Activated CD8-positive, alpha-beta memory T cell treated with anti-CD3 and anti-CD28 coated beads for 48 hours (primary cell): ENCODE measurements around the gene DNAI1.
"Not testable (repeated sequence)": the region's sequence is repeated elsewhere in the genome, so short reads cannot be mapped to it uniquely, and the experiment has no call there.

Experiments used
- DNase-seq, 3 experiments: peaks; one replicate each; pipeline ENCODE4 v3.0.0-alpha.2; 2020; ENCODE audit warnings: low read depth in 2 of 3, low spot score in 2 of 3

DNAI1 gene

DNA sequence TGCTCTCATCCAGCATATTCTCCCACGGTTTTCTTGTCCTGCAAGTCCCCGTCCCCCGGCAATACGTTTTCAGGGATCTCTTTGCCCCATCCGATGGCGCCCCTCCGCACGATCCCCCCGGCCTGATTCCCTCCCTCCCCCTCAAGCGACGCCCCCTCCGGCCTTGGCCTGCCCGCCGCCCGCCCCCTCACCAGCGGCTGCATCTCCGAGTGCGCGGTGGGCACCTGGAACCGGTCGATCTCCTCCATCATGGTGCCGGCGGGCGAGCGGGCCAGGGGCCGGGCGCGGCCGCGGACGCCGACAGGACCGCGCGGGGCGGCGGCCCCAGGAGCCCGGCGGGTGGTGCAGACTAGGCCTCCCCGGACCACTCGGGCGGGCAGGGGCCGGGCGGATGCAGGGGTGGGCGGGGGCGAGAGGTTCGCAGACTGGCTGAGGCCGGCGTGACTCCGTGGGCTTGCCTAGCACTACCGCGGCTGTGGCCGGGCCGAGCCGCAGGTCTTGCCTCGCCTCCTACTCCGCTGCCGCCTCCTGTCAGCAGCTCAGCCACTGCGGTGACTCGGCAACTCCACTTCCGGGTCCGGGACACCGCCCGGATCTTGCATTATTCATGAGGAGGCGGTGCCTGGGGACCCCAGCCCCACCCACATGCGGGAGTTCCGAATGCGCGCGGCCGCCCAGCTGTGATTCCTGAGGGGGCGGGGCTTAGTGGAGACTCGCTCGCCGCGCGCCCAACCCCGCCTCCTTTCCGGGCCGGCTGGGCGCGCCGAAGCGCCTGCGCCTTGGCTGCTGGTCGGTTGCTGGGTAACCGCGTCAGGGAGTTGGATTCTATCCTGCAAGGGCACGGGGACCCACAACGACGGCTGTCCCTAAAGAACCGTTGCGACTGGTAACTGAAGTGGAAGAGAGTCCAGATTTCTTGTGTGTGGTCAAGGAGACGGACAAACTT, at the start of gene DNAI1, which contains the start of gene FAM219A:
DNAI1 (plus strand) TSS at position 793 of the 946 bp plus-strand sequence. CDS start 201 bp downstream, outside the sequence.
FAM219A (minus strand) TSS at position 558 of the 946 bp plus-strand sequence; CDS start at position 251, 307 bp downstream.
- DNase-seq, result peak; percentile 87 to 98 (median 92)

DNA sequence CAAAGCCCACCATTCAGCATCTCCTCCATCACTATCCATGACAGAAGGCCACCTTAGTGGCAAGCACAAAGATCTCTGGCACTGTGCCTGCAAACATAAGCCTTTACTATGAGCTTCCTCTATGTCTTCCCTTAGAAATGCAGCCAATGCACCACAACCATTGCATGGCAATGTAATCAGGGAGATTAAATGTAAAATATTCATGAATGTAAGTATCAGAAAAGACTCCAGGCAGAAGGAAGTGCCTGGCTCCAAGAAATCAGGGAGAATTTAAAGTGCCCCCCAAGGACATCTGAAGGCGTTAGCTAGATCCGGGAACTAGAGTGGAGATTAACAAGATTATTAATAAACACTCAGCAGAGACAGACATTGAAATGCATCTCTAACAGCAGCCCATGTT, 49.5 kb upstream of the DNAI1 start:
- DNase-seq, result no peak

DNA sequence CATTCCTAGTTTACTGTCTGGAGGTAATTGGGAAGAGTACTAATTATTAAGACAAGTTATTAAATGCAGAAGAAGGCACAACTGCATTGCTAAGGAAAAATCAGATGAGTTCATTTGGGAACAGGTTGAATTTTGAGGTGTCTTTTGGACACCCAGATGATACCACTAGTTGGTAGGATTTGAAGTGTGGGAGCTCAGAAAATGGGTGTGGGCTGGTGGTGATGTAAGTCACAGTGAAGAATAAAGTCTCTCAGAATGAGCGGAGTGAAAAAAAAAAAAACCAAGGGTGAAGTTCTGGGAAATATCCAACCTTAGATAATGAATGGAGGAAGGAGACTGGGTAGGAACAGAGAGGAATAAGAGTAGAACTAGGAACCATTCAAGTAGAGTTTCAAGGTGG, 46.3 kb upstream of the DNAI1 start:
- no peak for DNase-seq

DNA sequence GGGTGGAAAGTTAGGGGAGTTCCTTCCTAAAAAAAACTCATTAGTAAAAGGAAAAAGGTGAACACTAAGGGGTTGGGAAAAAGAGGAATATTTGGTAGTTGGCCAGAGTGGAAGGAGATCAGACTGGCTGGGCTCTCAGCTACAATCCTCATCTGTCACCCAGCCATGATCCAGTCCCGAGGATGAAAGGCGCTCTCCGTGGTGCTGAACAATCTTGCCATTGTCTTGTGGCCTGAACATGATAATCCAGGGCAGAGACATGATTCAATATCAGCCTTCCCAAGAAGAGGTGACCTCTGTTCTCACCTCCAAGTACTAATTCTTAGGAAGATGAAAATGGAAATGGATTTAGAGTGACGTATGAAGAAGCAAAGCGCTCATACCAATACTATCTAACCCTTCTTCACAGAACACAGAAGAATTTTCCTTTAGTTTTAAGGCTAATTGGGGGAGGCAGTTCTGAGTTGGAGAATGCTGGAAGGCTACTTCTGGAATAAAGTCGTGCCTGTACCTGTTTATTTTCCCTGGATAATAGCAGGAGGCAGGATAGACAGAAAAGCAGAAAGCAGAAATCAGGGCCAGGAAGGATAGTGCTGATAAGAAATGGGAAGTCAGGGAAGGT, 45.3 kb upstream of the DNAI1 start:
- no peak for DNase-seq

DNA sequence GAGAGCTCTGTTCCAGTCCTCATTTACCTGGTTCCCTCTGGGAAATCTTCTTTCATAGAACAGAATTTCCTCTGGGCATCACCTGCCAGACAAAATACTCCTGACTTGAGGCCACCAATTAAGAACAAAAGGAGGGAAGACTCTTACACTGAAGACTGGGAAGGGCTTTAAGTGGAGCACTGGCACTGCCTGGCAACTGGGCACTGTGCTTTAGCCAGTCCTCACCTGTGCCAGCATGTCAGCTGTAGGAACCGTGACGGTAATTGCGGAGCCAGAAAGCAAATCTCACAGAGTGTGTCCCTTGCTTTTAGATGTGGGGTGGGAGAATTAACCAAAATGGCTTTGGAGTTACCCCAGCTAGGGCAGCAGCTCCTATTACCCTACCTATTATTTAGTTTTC, 40.9 kb upstream of the DNAI1 start:
- DNase-seq, result no peak

DNA sequence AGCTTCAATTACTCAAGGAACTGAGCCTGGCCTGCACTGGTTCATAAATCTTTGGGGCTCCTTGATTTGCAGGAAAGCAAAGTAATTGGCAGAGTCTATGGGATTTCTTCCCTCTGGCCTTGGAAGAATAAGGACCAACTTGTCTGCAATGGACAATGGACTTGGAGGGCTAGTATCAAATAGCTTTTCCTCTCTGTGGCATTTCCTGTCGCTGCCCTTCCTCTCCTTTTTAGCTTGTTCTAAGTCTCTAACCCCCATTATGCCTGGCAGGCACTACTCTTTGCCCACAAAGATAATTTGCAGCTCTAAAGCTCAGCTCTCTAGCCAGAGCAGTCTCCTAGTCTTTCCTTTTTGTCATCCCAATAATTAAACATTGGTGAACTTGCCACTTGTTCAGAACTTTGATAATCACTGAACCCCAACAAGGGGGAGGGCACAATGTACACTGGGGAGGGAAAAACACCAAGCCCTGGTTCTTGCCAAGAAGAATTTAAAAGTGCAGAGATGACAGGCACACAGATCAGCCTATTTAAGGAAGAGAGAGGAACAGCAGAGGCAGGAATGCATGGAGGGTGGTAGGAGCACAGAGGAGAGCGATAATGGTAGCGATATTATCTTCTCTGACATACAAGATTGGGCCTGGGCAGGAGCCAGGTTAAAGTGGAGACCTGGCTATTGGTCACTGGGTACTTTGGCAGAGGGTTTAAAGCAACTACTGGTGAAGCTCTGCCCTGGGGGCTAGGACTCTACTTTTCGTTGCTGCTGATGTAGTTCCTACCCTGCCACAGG, 38.7 kb upstream of the DNAI1 start:
- DNase-seq, result no peak

DNA sequence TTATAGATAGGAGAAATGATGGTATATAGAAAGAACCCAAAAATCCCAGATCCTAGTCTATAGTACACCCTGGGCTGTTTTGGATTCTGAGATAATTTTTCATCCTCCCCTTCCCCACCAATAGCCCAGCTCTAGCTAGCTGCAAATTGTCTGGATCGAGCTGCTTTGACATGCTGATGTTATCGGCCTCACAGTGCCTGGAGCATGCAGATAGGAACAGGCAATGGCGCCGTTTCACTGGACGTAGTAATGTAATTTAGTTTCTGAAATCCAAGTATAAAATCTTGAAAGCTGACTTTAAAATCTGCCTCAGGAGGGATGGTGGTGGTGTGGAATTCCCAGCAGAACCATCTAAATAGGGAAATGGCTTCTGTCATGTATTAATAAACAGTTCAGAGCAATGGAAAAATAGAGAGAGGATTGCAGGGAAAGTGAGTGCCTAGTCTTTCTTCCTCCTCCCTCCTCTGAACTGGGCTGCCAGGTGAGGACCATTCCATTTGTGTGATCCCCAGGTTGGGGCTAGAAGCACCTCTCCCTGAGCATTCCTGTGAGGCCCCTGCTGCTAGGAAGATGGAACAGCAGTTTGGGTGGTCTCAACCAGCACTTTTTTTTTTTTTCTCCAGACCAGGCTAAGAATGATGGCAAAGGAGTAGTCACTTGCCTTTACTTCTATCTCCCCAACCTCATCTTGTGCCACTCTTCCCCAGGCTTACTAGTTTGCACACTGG, 32.1 kb upstream of the DNAI1 start:
- DNase-seq, result no peak

DNA sequence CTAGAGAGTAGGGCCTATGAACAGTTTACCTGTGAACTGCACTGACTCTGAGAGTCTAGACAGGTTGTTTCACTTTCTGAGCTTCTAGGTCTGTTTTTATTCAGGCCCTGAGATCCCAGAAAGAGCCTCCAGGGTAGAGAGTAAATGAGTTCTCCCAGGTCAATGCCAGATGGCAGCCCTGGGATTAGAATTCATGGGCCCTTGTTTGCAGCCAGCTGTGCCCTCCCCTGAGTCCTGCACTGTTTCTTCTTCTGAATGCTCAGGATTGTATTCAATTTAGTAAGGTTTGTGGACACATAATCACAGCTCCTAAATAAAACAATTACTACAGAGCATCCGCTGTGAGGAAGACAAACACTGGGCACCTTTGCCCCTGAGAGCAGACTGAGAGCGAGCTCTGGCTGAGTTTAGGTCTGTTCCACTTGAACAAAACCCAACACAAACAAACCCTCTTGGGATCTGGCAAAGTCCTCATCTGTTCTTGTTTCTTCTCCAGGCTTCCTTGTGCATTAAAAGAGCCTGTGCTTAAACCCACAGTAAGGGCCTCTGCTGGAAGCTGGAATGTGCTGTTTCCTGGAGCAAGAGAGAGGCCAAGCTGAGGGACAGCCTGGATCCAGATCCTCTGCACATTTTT, 30.2 kb upstream of the DNAI1 start:
- DNase-seq, result no peak

DNA sequence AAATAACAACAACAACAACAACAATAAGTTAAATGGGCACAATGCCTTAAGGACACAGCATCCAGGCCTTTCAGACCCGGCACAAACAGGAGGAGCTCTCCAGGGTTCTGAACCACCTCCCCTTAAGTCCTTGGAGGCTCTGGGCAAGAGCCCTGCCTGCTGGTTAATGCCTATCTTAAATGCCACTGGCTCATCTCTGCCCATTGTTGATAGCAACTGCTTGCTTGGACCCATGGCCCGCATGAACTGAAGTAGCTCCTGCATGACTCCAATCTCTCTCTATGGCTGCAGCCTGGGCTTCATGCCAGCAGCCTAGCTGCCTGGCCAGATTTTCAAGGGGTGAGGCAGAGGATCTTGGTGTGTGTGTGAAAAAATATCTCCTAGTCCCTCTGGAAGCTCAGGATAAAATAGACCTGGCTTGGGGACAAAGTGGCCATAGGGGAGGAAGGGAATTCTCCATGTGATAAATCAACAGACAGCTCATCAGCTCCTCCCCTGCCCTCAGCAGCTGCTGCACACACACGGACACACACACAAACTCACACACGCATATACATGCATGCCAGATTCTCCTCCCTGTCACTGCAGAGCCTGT, 27.7 kb upstream of the DNAI1 start:
- no peak for DNase-seq

DNA sequence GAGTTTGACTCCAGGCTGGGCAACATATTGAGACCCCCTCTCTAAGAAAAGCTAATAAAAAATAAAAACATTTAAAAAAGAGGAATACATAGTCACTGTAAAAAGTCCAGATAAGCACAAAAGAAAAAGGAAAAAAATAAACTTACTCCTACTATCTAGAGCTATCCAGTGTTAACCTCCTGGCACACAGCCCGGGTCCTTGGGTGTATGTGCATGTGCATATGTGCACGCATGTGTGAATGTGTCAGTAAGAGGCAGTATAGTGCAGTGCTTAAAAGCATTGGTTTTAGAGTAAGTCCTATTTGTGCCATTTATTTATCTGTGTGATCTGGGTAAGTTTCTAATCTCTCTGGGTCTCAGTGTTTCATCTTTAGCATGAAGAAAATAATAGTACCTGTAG, 26.9 kb upstream of the DNAI1 start:
- no peak for DNase-seq

DNA sequence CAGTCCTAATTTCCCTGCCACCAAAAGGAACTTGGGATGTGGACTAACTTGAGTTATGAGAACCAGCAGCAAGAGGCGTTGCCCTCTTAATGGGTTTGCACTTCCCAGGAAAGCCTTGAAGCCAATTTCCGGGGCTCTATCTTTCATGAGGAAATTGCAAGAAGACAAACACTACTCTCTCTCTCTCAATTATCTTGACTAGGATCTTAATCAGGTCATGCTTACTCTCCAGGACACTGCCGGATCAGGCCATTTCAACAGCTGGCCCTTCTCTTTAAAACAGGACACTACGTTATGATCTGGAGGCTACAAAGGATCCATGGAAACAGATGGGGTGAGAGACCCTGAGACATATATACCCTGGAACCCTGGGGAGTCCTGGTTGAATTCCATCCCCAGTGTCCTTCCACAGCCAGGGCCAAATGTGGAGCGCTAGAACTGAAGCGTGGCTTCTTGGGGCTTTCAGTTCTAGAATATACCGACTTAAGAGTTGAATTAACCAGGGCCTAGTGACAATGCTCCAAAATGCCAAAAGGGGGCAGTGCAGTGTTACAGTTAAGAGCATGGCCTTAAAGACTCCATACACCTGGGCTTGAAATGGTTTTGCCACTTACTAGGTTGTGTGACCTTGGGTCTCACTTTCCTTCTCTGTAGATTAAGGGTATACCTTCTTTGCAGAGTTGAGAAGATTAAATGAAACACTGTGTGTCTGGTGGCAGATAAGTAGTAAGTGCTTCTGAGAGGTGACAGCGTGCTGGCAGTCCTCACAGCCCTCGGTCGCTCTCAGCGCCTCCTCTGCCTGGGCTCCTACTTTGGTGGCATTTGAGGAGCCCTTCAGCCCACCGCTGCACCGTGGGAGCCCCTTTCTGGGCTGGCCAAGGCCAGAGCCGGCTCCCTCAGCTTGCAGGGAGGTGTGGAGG, 21.3 kb upstream of the DNAI1 start:
- DNase-seq, result no peak

DNA sequence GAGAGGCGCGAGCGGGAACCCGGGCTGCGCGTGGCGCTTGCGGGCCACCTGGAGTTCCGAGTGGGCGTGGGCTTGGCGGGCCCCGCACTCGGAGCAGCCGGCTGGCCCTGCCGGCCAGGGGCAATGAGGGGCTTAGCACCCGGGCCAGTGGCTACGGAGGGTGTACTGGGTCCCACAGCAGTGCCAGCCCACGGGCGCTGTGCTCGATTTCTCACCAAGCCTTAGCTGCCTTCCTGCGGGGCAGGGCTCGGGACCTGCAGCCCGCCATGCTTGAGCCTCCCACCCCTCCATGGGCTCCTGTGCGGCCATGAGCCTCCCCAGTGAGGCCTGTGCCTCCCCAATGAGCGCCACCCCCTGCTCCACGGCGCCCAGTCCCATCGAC, 20.7 kb upstream of the DNAI1 start:
- DNase-seq, result not testable (repeated sequence)

DNA sequence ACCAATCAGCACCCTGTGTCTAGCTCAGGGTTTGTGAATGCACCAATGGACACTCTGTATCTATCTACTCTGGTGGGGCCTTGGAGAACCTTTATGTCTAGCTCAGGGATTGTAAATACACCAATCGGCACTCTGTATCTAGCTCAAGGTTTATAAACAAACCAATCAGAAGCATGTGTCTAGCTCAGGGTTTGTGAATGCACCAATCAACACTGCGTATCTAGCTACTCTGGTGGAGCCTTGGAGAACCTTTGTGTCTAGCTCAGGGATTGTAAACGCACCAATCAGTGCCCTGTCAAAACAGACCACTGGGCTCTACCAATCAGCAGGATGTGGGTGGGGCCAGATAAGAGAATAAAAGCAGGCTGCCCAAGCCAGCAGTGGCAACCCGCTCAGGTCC, 20.1 kb upstream of the DNAI1 start:
- not testable (repeated sequence) for DNase-seq

DNA sequence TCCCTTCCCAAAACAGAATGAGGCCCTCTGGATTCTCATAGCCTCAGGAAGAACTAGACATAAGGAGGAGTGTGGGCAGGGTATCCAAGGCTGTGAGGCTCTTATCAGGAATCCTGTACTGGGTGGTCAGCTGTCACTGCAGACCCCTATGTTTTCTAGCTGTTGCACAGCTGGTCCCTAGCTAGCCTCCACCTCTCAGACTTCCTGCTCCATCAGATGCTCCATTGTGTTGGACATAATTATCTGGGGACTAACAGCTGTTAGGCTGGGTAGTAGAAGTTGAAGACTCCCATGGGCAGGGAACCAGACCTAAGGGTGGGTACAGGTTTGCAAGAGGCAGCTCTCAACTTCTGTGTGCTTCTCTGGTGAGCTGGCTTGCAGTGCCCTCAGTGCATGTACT, 18.6 kb upstream of the DNAI1 start:
- DNase-seq, result no peak

DNA sequence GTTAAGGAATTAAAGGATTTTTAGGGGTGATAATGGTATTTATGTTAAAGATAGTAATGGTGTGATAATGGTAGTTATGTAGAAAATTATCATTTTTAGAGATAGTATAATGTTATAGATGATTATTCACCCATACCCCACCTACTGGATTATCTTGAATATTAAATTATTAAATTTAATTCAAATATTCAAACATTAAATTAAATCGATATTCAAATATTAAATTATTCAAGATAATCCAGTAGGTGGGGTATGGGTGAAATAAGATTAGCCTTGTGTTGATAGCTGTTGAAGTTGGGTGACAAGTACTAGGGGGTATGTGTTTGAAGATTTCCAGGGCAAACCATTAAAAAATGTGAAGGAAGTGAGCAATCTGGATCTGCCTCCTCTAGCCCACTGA, 15.8 kb upstream of the DNAI1 start:
- no peak for DNase-seq

DNA sequence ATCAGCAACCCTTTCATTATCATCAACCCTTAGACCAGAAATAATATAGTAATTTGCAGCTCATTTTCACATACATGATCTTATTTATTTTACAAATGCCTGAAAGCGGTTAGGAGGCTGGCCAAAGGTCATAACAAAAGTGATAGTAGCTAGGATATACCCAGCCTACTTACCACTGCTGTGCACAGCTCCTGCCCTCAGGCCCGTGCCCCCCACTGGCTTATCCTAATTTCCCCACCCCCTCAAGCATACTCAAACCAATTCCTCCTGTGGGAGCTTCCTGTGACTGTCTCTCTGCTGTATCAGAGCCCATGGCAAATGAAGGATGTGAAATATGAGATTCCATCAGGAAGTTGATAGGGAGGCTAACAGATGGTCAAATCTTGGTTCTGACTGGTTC, 15.1 kb upstream of the DNAI1 start:
- no peak for DNase-seq

DNA sequence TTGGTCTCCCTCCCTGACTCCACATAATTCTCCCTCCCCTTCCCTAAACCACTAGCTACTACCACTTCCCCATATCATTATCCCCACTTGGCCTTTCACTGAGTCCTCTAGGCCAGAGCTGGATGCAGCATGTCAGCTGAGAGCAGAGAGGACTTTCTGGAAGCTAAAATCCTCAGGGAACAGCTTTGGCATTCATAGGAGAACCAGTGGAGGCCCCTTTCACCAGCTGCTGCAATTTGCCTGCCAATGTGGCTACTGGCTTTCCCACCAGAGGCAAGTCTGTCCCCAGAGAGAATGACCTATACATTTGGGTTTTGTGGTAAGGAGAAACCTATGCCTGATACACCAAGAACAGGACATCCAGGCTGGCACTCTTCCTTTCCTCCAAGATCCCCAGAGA, 14.6 kb upstream of the DNAI1 start:
- DNase-seq, result no peak

DNA sequence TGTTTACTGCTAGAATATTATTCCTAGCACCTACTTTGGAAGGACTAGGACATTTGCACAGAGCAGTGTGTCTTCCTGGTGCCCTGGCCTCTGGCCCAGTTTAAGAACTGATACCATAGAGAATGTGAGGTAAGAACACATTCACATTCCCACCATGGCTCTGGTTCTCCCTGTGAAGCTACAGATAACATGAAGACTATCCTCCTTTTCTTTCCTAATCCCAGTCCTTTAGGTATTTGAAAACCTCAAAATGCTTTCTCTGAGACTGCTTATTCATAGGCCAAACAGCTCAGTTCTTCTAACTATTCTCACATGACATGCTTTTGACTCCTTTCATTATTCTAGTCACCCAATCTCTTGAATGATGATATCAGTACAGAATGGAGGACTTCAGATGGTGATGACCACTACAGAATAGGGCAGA, 12.1 kb upstream of the DNAI1 start:
- no peak for DNase-seq

DNA sequence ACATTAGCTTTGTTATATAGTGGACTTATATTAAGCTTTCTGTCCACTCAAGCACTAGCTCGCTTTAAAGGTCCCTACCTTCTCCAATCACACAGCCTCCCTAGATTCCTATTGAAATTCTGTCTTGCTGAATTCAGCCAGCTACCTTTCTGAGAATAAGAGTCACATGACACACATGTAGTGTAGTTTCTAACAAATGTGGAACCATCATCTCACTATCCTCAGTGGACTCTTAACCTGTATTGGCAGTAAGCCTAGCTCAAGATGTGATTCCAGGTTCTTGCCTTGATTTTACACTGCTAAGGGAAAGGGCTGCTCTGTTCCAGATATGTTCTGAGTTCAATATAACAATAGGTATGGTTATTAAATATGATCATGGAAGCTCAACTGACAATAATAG, 11.7 kb upstream of the DNAI1 start:
- DNase-seq, result no peak
